NCI-H526 (cell line): Measurements from ENCODE around the gene LITAFD.

ENCODE experiments used
- DNase-seq, 2 experiments: peaks; one replicate each; lab custom pipeline; 2025; lab: John Stamatoyannopoulos, UW

The LITAFD gene

DNA sequence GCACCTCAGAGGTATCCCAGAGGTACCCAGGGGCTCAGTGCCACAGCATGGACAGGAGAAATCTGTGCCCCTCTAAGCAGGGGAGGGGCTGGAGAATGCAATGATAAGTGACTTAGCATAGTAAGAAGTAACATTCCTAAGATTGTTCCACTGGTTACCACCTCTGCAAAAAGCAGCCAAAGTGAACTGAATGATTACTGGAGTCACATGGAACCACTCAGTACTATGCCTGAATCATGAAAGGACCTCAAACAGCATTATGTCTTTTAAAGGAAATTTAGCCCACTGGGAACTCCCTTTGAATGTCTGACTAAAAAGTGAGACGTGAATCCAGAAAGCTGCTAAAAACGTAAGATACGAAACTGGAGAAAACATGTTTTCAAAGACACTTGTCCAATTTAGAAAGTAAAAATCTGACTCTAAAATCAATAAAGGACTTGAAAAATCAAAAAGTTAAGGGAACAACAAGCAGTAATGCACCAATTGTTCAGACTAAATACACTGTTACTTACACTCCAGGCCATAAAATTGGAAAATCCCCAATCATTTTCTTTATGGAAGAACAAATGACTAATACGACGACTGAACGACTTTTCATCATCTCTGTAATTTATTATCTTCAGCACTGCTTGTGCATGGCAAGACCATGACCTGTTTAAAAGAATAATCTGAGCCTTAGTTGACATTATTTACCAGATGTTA, 38.6 kb downstream of the LITAFD start:
- no peak for DNase-seq

- DNase-seq: no peak
Measured at GRCh38 chr16:8921347-8921984, 39.3 kb downstream of the LITAFD start.

DNA sequence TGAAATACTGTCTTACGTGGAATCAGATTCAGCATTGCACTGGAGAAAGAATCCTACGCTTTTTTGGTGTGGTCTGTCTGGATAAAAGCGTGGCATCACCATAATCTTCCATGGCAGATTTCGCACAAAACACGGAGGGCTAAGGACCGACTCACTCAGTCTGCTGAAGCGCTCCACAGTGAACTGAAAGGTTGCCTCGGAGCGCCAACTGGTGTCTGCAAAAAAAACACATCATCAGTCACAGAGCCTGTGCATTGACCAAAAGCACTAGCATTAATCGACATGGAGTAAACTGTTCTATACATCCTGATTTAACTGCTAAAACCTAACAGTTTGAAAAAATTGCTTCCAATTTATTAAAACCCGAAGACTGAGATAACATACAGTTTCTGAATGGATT, 41.0 kb downstream of the LITAFD start:
- DNase-seq: no peak

- no peak for DNase-seq
Measured at GRCh38 chr16:8924214-8924613, 42.1 kb downstream of the LITAFD start.

DNA sequence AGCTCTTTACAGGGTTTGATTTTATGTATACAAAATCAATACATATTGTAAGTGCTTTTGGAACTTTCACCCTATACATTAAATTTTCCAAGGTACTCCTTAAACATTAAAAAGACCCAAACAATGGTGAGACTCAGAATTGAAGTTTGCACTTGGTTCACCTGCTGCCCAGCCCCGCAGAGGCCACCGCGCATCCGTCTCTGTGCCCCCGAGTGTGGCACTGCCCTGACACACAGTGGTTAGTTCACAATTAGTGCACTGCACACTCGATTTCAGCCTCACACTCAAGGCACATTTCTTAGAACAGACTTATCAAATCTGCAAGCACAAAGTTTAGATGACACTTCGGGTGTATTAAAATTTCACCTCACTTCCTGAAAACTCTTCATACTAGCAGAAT, 43.3 kb downstream of the LITAFD start:
- no peak for DNase-seq

DNA sequence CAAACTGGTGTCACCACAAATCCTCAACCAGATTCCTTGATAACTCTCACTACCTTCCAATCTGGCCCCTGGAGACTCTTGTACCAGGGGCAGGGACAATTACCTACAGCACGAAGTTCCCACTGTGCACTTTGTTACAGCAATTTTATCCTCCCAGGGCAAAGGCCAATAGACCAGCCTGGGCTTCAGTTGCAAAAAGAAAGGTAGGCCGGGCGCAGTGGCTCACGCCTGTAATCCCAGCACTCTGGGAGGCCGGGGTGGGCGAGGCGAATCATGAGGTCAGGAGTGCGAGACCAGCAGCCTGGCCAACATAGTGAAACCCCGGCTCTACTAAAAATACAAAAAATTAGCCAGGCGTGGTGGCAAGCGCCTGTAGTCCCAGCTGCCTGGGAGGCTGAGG, 44.7 kb downstream of the LITAFD start:
- DNase-seq: no peak

- no peak for DNase-seq
Measured at GRCh38 chr16:8928467-8928957, 46.4 kb downstream of the LITAFD start.

DNA sequence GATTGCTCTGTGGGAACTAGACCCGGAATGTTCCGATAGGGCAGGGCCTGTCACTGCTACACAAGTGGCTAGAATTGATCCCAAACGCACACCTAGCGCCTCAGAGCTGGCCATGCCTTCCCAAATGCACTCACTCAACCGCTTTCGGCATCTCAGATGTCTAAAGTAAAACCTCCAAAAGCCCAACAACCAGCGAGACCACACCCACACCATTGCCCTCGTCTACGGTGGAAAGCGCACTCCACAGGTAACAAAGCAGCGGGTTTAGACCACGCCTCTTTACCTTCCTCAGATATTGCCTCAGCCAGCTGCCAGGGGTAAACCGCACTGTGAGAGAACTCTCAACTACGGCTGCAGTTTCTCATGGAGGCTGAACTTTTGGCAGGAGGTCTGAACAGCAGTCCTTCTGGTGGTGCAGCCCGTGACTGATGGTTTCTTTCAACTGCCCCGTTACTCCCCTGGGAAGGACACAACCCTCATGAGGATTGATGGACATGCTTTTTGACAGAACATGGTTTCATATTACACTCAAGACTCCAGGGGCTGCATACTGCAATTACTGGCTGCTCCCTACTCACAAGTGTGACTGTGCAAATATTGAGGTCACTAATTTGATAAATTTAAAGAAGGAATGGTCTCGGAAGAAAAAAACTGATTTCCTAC, 47.1 kb downstream of the LITAFD start:
- peak in 1 of 2 experiments; percentile 13 for DNase-seq

DNA sequence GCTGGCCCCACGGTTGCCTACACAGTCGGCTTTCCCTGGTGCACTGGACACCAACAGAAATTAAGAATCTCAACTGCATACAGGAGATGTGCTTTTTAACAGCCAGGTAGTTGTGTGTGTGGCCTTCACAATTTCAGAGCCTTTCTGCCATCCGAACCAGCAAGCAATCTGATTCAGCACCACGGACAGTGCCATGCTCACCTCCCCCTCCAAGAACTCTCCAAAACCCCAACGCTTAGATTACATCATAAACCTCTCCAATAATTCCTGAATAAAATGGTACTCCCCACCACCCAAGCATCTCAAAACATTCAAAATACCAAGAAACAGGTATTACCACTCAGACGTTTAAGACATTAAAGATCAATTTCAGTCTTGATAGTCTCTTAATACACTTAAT, 49.7 kb downstream of the LITAFD start:
- DNase-seq: no peak

DNA sequence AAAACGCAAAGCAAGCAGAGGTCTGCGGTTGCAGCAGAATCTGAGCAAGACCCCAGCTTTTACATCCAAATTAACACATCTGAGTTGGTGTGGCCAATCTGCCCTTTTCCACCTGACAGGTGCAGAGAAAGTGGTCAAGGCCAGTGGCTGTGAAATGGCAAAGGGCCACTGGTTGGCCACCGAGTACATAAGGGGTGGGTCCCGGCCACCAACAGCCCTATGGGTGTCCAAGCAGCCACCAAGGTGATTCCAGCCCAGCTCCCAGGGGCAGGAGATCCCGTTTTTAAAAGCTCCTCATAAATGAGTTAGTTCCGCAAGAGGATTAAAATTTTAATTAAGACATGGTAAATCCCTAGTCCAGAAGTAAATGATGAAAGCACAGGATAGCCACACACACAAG, 52.5 kb downstream of the LITAFD start:
- no peak for DNase-seq
